AML-193 (cell line): Measurements from ENCODE around the gene AGBL4.
A peak's percentile ranks its signal among the peaks of the same experiment; 100 is the strongest.

Source experiments
- DNase-seq, 2 experiments: peaks; one replicate each; lab custom pipeline; 2025; lab: John Stamatoyannopoulos, UW

AGBL4 gene

GRCh38 chr1:48649880-48650279 lies 1373.9 kb downstream of the AGBL4 start:
- DNase-seq, result no peak

- no peak for DNase-seq
Measured at GRCh38 chr1:48645883-48646282, 1377.9 kb downstream of the AGBL4 start.

DNA sequence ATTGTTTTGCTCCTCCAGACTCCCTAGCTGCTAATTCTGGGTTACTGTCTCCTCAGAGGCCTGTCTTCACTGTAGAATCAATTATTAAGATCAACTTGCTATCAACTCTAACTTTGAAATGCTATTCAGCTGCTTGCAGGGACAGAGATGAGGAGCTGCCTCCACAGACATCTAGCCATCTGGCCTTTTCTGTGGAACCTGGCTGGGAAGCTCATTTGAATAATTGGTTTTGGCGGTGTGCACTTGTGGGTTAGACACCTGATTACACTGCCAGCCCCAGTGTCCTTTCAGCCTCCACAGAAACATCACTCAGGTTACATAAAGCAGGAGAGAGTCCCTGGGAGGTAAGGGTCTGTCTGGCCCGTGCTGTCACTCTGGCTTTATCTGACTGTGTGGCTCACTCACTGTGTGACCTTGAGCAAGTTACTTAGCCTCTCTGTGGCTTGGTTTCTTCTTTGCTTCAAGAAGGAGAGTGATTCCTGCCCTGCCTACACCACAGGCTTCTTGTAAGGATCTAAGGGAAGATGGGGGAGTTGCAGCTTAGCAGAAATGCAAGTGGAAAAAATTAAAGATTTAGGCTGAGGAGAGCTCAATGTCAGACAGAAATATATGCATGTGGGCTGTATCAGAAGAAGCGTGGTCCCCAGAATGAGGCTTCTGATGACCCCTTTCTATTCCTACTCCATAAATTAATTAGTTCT lies 1378.7 kb downstream of the AGBL4 start:
- no peak for DNase-seq

DNA sequence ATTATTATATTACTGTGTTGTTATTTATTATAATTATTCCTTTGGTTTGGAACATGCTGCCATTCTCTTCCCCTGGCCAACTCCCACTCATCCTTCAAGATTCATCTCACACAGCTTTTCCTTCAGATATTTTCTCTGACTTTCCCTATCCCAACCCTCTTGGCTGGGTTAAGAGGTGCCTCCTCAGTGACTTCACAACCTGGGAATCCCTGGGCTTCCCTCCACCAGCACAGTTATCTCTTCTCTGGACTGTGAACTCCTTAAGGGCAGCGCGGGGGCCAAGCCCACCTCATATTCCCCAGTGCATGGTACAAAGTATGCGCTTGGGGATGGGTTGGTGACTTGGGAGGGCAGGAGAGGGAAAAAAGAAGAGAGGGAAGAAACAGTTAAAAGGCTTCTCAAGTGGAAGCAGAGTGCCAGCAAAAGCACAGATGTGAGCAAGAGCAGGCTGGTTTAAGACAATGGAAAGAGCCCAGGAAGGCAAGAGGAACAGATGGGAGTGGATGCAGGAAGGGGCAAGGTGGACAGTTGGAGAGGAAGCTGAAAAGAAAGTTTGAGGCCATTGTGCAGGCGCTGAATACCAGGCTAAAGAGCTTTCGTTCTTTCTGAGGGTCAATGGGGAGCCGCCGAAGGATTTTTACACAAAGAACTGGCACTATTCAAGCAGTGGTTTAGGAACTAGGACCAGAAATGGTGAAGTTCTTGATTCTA lies 1379.4 kb downstream of the AGBL4 start:
- DNase-seq, result no peak

DNA sequence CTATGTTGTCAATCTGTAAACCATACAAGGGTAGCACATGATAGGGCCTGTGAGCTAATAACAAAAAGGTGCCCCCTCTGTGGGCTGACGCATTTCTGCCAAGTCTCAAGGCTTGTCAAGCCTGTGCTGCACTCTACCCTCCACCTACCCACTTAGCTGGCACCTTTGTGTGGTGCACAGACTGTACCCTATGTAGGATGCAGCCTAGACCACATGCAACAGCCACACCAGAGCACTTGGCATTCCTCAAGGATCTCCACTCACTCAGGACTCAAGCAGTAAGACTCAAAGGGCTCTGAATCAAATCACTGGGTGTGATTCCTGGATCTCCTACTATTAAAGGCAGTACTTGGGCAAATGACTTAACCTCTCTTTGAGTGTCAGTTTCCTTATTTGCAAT lies 1380.6 kb downstream of the AGBL4 start:
- no peak for DNase-seq

DNA sequence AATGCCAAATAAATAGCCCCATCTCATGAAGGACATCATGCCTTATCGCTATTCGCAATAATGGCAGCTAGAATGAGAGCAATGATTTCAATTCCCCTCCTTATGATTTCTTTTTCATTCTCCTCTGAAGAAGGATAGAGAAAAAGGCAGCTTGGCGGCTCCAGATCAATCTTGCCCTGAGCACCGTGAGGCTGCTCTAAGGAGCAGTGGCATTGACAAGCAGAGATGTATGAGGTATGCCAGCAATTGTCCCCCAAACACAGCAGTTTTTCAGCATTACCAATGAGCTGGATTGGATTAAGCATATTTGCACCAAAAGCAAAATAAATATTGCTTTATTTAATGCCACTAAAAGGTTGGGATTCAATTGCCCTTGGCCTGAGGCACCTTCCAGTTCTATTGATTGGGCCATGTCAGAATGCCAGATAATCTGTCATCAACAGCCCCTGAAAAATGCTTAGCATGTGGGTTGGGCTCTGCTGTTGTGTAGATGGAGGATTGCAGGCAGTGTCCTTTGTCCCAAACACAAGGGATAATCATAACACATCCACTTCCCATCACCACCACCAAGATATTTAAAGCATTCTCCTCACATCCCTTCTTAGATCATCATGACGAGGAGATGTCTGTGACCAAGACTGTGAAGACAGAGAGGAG lies 1382.8 kb downstream of the AGBL4 start:
- no peak for DNase-seq

- no peak for DNase-seq
Measured at GRCh38 chr1:48629867-48630266, 1393.9 kb downstream of the AGBL4 start.

- DNase-seq, result no peak
Measured at GRCh38 chr1:48627486-48627885, 1396.3 kb downstream of the AGBL4 start.

- DNase-seq, result no peak
Measured at GRCh38 chr1:48619539-48619938, 1404.2 kb downstream of the AGBL4 start.

DNA sequence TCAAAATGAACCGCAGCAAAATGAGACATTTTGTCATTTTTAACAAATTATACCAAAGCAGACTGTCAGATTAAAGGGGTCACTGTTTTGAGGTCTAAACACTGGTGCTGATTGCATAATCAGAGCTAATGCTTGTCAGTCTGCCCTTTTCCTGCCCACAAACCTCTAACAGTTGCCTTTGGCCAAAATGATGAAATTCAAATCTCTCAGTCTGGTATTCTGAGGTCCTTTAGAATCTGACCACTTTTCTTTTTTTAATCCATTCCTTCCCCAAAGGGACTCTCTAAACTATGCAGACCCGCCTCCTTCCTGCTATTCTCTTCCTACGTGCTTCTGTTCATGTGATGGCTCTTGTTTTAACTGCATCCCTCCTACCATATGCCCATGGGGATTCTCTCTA lies 1406.5 kb downstream of the AGBL4 start:
- DNase-seq, result peak; percentile 78 to 83

- peak; percentile 16 to 22 for DNase-seq
Measured at GRCh38 chr1:48616710-48617109, 1407.0 kb downstream of the AGBL4 start.

- no peak for DNase-seq
Measured at GRCh38 chr1:48611841-48612240, 1411.9 kb downstream of the AGBL4 start.

DNA sequence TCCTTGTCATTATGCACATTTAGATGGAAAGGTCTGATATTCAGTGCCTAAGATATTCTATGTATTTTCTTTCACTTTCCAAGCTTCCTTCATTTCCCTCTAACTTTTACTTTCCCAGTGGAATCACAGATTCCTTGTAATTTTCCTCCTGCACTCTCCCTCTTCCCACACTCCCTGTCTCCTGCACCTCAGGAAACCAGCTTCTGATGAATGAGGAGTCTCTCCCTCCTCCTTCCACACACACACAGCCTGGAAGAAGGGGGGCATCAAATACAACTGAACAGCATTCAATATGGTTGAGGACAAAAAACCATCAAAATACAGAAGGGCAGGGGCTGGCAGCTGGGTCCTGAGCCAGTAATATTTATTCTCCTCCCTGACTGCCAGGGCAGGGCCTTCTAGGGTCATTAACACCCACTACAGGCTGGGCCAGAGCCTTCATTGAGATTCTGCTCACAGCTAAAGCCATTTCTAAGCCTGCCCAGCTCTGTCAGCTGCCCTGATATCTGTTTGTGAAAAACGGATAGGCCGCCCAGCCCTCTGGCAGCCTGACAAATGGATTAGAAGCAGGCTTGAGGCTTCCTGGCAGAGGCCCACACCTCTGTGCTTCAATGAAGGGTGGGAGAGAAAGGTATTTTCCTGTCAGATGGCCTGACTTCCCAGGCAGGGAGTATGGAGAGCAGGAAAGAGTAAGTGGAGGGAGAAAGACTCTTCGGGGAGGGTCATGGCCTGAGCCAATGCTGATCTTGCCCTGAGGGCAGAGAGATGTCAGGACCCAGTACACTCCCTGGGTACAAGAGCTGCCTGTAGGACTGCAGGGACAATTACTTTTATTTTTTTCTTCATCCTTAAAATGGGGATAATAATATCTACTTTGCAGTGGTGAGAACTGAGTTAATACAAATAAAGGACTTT lies 1412.9 kb downstream of the AGBL4 start:
- no peak for DNase-seq

DNA sequence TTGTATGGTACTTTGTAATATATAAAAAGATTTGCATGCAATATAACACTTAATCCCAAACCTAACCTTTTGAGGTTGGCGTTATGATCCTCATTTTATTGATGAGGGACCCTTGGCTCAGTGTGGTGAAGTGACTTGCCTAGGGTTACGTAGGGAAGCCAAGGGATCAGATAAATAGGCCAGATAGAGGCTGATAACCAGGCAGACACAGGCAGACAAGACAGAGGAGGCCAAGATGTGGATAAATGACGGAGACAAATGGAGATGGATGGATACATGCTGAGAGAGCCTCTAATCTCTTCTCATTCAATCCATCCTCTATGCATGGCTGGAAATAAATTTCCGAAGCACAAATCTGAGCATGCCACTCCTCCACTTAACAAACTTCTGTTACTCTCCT lies 1414.9 kb downstream of the AGBL4 start:
- no peak for DNase-seq

DNA sequence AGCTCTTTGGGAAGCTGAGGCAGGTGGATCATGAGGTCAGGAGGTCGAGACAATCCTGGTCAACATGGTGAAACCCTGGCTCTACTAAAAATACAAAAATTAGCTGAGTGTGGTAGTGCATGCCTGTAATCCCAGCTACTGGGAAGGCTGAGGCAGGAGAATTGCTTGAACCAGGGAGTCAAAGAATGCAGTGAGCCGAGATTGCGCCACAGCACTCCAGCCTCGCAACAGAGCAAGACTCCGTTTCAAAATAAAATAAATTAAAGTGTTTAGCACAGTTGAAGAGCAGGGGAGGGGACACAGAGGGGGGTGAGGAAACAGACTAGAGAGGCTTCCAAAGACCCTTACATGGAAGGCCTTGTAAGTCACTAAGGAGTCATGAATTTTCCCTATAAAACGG lies 1420.5 kb downstream of the AGBL4 start:
- no peak for DNase-seq

DNA sequence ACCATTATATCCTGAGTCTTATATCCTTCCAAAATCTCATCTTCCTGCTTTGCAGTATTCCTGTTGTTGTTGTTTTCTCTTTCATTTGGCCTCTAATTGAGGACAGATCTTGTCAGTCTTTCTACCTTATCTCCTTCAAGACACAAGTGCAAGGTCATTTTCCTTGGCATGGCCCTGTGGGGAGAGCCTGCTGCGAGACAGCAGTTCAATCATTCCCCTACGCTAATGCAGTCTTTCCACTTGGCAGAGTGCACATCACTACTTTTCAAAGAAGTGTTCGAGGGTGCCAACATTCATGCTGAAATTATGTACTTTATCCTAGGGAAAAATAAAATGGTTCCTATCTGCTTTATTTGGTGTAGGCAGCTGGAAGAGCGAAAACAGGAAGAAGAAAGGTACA lies 1421.4 kb downstream of the AGBL4 start:
- DNase-seq, result peak in 1 of 2 experiments; percentile 4

DNA sequence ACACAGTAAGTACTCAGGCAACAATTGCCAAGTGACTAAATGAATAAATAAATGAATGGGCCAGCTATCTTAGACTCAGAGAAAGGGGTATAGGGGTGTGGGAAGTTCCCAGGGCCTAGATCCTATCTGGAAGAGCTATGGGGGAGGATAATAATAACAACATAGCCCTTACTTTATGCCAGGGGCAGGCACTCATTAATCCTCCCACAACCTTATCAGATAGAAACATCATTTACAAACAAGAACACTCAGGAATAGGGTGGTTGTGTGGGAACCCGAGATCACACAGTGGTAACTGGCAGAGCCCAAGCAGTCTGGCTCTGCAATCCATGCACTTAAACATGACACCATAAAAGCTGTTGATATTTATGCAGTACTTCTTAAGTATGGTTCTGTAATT lies 1423.6 kb downstream of the AGBL4 start:
- DNase-seq, result no peak

DNA sequence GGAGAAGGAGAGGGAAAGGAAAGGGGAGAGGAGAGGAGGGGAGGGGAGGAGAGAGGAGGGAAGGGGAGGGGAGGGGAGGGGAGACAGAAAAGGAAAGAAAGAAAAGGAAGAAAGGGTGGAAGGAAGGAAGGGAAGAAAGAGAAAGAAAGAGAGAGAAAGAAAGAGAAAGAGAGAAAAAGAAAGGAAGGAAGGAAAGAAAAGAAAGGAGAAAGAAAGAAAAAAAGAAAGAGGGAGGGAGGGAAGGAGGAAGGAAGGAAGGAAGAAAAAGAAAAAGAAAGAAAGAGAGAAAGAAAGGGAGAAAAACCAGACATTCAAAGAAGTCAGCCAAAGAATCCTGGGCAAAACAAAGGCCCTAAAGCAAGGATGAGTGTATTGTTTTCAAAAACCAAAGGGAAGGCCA lies 1426.1 kb downstream of the AGBL4 start:
- no peak for DNase-seq

DNA sequence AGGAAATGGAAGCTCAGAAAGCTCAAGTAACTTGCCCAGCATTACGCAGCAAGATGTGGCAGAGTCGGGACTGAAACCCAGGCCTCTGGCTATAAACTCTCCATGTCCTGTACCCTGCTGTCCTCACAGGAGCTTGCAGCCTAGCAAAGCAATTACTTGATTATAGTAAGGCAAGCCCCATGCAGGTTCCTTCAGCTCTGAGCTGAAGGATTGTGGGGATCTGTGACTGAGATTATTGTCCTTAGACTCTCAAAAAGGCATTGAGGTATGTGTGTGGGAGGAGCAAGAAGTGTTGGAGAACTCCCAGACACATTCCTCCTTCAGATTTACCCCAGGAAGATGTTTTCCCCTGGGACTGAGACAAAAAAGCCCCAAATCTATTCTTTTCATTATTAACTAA lies 1427.7 kb downstream of the AGBL4 start:
- no peak for DNase-seq

GRCh38 chr1:48595613-48596012 lies 1428.1 kb downstream of the AGBL4 start:
- DNase-seq, result no peak

DNA sequence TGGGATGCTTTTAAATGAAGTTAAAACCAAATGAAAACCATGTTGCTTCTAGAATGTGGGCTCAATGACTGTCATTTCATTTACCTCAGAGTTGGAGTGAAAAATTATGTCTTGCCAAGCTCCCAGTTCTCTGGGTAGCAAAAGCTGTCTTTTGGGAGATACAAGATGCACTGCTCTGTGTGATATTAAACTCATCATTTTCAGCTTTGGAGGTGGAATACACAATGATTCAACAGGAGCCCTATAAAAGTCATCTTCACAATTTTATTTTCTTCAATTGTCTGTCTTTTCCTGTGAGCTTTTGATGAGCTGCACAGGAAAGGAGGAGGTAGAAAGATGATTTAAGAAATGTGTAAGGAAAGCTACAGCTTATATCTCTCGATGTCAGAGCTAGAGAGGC lies 1431.4 kb downstream of the AGBL4 start:
- no peak for DNase-seq

DNA sequence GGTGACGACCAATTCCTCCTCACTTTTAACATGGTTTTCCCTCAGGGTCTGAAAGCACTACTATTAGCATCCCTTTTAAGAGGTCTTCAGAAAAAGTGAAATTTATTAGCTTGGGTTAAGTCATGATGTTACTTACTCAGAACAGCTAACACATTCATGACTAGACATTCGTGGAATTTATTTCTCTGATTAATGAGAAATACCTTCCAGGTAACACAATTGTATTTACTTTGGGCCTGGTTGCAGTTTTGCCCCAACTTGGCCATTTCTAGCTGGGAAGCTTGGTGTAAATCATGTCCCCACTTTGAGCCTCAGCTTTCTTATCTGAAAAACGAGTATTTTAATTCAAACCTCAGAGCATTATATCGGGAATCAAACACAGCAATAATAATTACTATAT lies 1432.6 kb downstream of the AGBL4 start:
- DNase-seq, result no peak
